ENCODE measurements around the gene CPB2. TPM values are rescaled to one million over a fixed set of nuclear protein-coding genes. Genes with fewer than 3 reads are reported as not detected.

The CPB2 gene
- polyA plus RNA-seq, 1 donor, result 0.27 TPM

- peak; percentile 85 for DNase-seq
Measured at GRCh38 chr13:46126552-46127357, 21.9 kb upstream of the CPB2 start.

- DNase-seq, result no peak
Measured at GRCh38 chr13:46126056-46126455, 21.2 kb upstream of the CPB2 start.

- no peak for DNase-seq
Measured at GRCh38 chr13:46124967-46125933, 20.4 kb upstream of the CPB2 start.

DNA sequence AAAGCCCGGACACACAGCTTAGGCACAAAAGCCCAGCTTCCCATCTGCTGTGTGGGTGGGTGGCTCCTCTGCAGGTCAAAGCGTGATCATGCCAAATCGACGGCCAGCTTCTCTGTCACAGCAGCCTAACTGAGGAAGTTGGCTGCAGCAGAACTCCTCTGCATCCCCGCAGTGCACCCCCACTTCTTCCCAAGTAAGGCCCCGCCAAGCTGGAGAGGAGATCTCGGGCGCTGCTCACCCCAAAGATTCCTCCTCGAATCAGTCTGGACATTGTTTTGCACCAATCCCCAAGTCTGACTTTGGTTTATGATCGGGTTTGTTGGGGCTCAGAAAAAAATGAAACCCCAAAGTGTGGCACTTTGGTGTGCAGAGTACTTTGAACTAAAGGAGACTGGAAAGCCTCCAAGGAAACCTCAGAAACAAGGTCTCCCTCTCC, 19.7 kb upstream of the CPB2 start:
- DNase-seq, result no peak

DNA sequence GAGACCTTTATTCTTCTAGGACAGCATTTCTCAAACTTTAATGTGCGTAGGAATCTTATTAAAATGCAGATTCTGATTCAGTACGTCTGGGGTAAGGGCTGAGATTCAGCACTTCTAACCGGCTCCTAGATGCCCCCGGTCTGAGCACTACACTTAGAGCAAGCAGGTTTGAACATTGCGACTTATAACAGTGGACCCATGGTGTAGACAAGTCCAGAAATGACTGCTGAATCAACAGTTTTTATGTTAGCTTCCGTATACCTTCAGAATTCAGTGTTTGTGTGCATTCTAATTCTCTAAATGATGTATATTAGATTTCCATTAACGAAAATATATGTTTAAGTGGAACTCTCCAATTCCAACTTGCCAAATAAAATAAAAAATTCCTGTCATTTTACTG, 17.5 kb upstream of the CPB2 start:
- DNase-seq, result no peak

DNA sequence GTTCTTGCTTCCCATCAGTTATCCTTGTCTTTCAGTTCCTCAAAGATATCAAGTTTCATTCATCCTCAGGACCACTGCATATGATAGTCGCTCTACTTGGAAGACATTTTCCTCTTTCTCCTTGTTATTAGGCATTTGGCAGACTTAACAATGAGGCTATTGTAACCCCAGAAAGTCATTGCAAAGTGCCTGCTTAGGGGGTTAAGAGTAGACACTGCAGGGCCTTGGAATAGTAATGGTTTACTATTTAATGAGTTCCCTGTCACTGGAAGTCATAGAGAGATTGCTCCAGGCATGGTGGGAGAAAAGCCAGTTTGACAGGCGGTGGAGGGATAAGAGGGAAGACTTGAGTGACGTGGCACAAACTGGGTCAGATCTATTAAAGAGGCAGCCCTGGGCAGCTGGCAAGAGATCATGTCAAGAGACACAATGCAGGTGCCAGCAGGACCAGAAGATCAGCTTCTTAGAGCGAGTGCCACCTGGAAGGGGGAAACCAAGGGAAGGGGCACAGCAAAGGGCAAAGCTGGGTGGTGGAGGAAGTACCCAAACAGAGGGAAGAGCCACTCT, 16.8 kb upstream of the CPB2 start:
- no peak for DNase-seq

DNA sequence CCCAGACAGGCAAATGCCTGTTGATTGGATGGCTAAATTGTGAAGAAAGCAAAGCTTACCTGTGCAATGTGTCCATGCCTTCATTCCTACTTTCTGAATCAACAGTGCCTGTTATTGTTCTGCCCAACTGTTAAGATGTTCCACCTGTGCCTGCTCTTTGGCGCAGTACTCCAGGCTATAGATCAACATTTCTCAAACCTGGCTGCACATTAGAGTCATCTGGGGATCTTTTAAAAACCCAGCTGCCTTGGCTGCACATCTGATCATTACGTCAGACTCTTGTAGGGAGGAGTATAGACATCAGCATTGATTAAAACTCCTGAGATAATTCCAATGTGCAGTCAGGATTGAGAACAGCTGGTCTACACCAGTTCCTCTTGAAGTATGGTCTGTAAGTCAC, 16.2 kb upstream of the CPB2 start:
- no peak for DNase-seq

DNA sequence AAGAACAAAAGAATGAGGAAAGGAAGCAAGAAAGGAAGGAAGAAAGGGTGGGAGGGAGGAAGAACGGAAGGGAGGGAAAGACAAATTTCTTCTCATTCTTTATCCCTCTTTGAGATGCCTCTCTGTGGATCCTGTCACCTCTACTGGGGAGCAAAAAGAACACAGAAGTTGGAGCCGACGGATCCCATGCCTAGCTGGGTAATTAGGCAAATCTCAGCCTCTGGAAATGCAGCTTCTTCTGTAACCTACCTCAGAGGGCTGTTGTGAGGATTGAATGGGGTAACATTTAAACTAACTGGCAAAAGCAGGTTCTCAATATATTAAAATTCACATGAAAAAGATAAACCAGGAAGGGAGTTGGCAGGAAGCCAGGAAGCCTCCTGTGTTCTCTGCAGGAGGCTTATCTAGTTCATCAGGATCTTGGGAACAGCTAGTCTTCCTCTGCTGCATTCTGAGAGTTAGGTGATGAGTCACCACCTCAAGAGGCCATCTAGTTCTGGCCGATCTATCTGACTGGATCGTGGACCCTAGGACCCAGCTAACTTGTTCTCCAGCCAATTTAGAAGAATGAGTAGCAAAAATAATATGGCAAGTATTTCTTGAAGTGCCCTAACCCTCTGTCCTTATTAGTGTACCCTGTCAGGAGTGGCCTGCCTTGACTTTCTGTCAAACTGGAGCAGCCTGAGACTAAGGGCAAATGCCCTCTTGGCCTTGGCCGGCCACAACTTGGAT, 15.2 kb upstream of the CPB2 start:
- no peak for DNase-seq

DNA sequence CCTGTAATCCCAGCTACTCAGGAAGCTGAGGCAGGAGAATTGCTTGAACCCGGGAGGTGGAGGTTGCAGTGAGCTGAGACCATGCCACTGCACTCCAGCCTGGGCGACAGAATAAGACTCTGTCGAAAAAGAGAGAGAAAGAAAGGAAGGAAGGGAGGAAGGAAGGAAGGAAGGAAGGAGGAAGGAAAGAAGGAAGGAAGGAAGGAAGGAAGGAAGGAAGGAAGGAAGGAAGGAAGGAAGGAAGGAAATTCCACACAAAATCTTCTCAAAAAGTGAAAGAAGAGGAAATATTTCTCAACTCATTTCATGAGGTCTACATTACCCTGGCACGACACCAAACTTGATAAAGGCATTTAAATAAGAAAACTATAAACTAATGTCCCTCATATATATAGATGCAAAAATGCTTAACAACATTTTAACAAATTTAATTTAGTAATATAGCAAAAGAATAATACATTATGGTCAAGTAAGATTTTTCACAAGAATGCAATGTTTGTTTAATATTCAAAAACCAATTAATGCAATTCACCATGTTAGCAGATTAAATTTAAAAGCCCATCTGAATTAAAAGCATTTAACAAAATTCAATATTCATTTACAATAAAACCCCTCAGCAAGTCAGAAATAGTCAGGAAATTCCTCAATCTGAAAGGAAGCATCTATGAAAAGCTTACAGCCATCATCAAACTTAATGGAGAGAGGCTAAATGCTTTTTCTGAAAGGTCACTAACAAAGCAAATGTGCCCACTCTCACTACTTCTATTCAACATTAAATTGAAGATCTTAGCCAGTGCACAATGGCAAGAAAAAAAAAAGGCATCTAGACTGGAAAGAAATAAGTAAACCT, 12.0 kb upstream of the CPB2 start:
- DNase-seq, result no peak

- DNase-seq, result no peak
Measured at GRCh38 chr13:46114613-46115012, 9.8 kb upstream of the CPB2 start.

- no peak for DNase-seq
Measured at GRCh38 chr13:46113596-46113995, 8.8 kb upstream of the CPB2 start.

DNA sequence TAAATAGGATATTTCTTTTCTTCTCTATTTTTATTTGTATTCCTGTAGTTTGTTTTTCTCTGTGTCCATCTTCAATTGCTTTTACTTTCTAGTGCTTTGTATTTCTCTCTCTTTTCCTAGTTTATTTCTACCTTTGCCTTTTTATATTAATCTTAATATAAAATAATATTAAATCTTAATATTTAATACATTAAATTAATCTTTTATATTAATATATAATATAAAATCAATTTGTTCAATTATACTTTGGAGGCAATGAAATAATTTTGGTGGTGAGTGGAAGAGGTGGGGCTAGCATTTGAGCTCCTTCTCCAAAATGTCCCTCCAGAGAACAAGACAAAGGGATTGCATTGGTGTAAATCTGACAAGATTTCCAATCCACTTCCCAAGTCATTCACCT, 6.3 kb upstream of the CPB2 start:
- no peak for DNase-seq

DNA sequence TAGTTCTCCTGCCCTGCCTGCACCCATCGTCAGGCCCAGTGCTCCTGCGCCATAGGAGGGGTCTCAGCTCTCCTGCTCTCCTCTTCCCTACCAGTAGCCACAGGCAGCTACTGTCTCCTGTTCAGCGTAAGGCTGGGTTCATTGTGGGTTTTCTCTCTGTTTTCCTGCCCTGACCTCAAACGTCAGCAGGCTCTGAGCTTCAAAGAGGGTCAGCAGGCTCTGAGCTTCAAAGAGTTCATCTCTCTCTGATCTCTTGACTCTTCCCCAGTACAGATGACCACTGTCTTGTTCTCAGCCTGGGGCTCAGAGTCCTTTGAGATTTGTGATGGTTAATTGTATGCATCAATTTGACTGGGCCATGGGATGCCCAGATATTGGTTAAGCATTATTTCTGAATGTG, 4.6 kb upstream of the CPB2 start:
- no peak for DNase-seq

DNA sequence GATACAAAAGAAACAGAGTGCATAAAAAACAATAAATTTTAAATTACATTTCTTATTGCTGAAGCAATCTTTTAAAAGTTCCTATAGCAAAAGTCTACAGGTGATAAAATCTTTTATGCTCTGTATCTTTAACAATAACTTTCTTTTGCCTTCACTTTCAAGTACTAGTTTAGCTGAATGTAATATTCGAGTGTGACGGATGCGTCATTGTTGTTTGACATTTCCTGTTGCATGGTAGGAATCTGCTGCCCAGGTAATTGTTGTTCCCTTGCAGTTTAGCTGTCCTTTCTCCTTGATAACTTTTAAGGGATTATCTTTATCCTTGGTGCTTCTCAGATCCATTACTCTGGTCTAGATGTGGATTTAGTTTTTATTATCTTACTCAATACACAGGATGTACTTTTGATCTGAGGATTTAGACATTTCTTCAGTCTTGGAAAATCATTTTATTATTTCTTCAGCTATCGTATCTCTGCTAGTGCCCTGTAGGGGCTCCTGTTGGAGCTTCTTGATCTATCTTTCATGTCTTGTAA, 2.1 kb upstream of the CPB2 start:
- DNase-seq, result no peak

DNA sequence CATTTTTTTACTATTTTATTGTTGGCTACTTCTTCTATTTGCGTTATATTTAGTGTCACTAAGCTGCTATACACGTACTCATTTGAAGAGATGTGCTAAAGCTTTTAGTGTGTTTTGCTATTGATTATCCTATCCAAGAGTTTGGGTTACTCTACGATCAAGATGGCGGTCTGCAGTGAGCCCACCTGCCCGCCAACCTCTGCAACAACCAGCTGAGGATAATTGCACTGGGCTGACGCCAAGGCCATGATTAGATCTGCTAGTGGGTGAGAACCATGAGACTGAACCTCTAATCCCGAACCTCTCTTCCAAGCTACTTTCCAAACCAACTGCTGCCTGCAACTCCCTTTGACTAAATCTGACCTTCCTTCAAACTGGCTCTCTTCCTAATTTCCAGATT, 1.8 kb downstream of the CPB2 start:
- no peak for DNase-seq

GRCh38 chr13:46102255-46102605, 2.6 kb downstream of the CPB2 start:
- DNase-seq, result no peak

DNA sequence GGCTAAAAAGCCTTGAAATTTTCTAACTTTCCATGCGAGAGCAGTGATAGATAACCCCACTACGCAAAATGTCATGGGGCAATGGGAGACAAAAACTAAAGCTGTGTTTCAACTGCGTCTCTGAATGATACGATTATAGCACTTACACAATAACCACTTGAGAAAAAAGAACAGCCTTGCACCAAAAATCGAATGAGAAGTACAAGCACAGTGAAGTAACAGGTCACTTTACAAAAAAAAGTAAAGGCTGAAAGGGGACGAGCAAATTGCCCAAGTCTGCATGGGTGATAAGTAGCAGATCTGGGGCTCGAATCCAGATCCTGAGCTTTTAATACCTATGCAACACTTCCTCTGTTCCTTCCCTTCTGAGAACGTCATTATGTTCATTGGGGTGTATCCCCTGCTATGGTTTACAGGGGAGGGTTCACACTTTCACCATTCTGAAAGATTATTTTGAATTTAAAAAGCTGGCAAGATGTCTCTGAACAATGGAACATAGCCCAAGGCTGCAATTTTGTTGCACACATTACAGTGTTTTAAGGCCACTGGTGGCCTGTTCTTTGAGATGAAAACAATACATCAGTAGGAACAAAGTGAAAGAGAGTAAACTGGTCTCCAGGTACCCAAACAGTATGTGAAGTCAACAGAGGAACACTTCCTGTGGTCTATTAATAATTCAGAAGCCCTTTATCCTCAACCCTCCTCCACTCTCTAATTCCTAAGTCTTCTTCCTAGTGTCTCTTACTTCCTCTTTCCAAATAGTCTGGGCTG, 3.2 kb downstream of the CPB2 start:
- DNase-seq, result no peak

DNA sequence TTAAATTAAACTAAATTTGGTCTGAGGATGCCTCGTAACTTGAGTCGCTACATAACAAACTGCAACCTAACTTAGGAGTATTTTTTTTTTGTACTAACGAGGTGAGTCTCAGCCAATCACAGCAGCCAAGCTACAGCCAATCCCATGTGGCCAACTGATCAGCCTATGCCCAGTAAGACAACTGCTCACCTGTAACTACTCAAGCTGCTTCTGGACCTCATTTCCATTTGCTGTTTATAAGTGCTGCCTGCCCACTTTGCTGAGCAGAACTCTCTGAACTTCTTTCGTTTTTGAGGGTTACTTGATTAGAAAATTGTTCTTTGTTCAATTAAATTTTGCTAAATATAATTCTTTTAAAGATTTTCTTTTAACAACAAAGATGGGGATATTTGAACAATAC, 3.8 kb downstream of the CPB2 start:
- no peak for DNase-seq

DNA sequence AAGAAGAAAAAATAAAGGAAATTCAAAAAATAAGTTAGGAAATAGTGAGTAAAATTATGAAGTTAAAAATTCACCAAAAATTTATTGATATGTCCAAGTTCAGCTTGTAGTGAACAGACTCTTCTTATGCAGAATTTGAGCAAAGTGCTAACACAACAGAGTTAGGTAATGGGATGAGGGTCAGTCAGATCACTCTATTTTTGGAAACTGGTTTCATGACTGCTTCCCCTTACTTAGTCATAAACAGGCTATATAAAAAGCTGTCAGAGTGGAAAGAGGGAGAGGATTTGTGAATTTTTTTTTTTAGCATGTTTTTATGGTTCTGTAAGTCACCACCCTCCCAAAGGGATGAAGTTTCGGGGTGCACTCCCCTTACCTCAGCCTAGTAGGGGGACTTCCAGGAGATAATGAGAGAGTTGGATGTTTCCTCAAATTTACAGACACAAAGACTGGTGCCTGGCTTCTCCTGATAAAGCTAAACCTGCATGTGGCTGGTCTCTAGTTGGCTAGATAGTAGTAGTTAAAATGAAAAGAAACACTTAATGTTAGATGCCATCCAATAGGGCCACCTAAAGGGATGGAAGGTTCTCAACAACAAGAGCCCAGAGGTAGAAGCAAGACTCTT, 4.5 kb downstream of the CPB2 start:
- DNase-seq, result no peak

DNA sequence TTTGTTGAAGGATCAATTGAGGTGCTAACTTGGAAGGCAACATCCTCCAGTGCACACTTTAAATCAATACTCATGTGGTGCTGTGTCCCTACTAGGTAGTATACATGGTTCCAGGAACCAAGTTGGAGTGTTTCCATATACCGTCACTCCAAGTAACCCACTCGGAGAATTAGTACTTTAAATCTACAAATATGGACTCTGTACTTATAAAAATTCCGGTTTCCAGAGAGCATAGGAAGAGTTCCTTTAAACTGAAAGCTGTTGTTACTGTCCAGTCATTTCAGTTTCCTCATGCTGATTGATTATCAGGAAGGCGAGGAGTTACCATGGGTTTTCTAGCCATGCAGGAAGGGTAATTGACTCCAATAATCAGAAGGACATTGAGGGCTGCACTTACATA, 7.2 kb downstream of the CPB2 start:
- no peak for DNase-seq
